OCI-LY1 (cell line): ENCODE measurements around the gene IL17RE.
"Not testable (repeated sequence)": the region's sequence is repeated elsewhere in the genome, so short reads cannot be mapped to it uniquely, and the experiment has no call there.

Source experiments
- H2AFZ ChIP-seq: fragments of 200-600 bp; sonication (generic), shearing (Covaris generic); 2 replicates; pipeline ENCODE4 v1.6.0; 2014; ENCODE audit warnings: antibody characterized with exemption, mild to moderate bottlenecking, low read length
- H3F3A ChIP-seq: fragments of 200-600 bp; sonication (generic), shearing (Covaris generic); 2 replicates; pipeline ENCODE4 v1.6.0; 2014; ENCODE audit warnings: mild to moderate bottlenecking, antibody characterized with exemption, low read length, moderate library complexity; ENCODE audit not compliant: insufficient read depth
- H3K27ac ChIP-seq: fragments of 200-600 bp; sonication (generic); 2 replicates; pipeline ENCODE4 v1.5.1; 2014; ENCODE audit warnings: low read length, mixed run types, mild to moderate bottlenecking, low read depth; ENCODE audit not compliant: poor library complexity, severe bottlenecking
- H3K27me3 ChIP-seq: fragments of 200-600 bp; sonication (generic); 2 replicates; pipeline ENCODE4 v1.6.0; 2014; ENCODE audit warnings: antibody characterized with exemption, mild to moderate bottlenecking, low read length, moderate library complexity; ENCODE audit not compliant: insufficient read depth
- H3K36me3 ChIP-seq: fragments of 200-600 bp; sonication (generic); 2 replicates; pipeline ENCODE4 v1.6.1; 2014; ENCODE audit warnings: mild to moderate bottlenecking, antibody characterized with exemption, low read length, moderate library complexity, mixed read lengths; ENCODE audit not compliant: insufficient read depth
- H3K4me1 ChIP-seq: fragments of 200-600 bp; sonication (generic); 2 replicates; pipeline ENCODE4 v1.5.1; 2014; ENCODE audit warnings: mild to moderate bottlenecking, low read length, moderate library complexity; ENCODE audit not compliant: insufficient read depth, severe bottlenecking
- H3K4me2 ChIP-seq: fragments of 200-600 bp; sonication (generic), shearing (Covaris generic); 2 replicates; pipeline ENCODE4 v1.6.1; 2014; ENCODE audit warnings: low read length
- H3K4me3 ChIP-seq: fragments of 200-600 bp; sonication (generic); 2 replicates; pipeline ENCODE4 v1.5.1; 2014; ENCODE audit warnings: low read length, low read depth, mild to moderate bottlenecking, mixed read lengths; ENCODE audit not compliant: poor library complexity, severe bottlenecking
- H3K79me2 ChIP-seq: fragments of 200-600 bp; shearing (Covaris generic); 2 replicates; pipeline ENCODE4 v1.6.1; 2016; ENCODE audit warnings: mixed run types, low read length, mixed read lengths; ENCODE audit not compliant: insufficient read depth
- H3K9ac ChIP-seq: fragments of 200-600 bp; sonication (generic), shearing (Covaris generic); 2 replicates; pipeline ENCODE4 v1.6.1; 2014; ENCODE audit warnings: mild to moderate bottlenecking, low read length, mixed read lengths
- H3K9me2 ChIP-seq: fragments of 200-600 bp; sonication (generic), shearing (Covaris generic); 2 replicates; pipeline ENCODE4 v1.6.1; 2014; ENCODE audit warnings: low read depth, mild to moderate bottlenecking, low read length, mixed read lengths
- H3K9me3 ChIP-seq: fragments of 200-600 bp; shearing (Covaris generic); 2 replicates; pipeline ENCODE4 v1.6.1; 2014; ENCODE audit warnings: low read length, mixed read lengths
- H4K20me1 ChIP-seq: fragments of 200-600 bp; sonication (generic), shearing (Covaris generic); 2 replicates; pipeline ENCODE4 v1.6.0; 2016; ENCODE audit warnings: mild to moderate bottlenecking, low read length; ENCODE audit not compliant: insufficient read depth
- CTCF ChIP-seq: fragments of 200-600 bp; sonication (generic), shearing (Covaris generic); IDR thresholded peaks from 2 replicates; pipeline ENCODE4 v1.5.1; 2017; ENCODE audit warnings: mild to moderate bottlenecking, antibody characterized with exemption, low read length, moderate library complexity, mixed read lengths
- EZH2 ChIP-seq: fragments of 200-600 bp; sonication (generic), shearing (Covaris generic); IDR thresholded peaks from 2 replicates; pipeline ENCODE4 v1.8.0; 2017; ENCODE audit warnings: borderline replicate concordance, mixed run types, mild to moderate bottlenecking, antibody characterized with exemption, low read length, moderate library complexity, mixed read lengths

The IL17RE gene

GRCh38 chr3:9898467-9899241 is 4.0 kb upstream of the IL17RE start:
- H3K9me3 ChIP-seq, result no peaks in the 10 kb centered on the region
- no peak overlapping the region for H3K4me2 ChIP-seq
- H4K20me1 ChIP-seq, result no peaks in the 10 kb centered on the region
- TF ChIP-seq CTCF (no peak), EZH2 (no peak)
- no peak overlapping the region for H3K27ac ChIP-seq
- no peaks in the 10 kb centered on the region for H3F3A ChIP-seq
- H3K36me3 ChIP-seq, result peaks cover 15% of the 10 kb centered on the region
- no peak overlapping the region for H3K9ac ChIP-seq
- H3K9me2 ChIP-seq, result no peaks in the 10 kb centered on the region
- no peak overlapping the region for H3K4me3 ChIP-seq
- no peaks in the 10 kb centered on the region for H3K79me2 ChIP-seq
- H3K4me1 ChIP-seq, result no peaks in the 10 kb centered on the region
- no peak overlapping the region for H2AFZ ChIP-seq
- no peaks in the 10 kb centered on the region for H3K27me3 ChIP-seq

DNA sequence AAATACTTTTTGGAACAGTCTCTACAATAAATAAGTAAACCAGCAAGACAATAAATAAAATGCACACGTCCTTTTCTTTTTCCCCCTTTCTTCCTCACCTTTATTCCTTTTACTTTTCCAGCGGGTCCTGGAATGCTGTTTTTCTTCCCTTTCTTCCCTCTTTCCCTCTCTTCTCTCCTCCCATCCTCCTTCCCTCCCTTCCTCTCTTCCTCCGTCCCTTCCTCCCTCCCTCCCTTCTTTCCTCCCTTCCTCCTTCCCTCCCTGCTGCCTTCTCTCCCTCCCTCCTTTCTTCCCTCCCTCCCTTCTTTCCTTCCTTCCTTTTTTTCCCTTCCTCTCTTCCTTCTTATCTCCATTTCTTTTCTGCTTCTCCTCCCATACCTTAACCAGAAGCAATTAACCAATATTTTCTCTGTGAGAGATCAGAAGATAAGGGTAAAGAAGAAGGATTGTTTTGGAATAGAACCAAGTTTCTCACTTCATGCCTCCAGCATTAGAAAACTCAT is 3.3 kb upstream of the IL17RE start:
- Histone ChIP-seq H3K4me3 (no peak overlapping the region), H3K9me2 (no peaks in the 10 kb centered on the region), H3F3A (no peaks in the 10 kb centered on the region), H3K27me3 (no peaks in the 10 kb centered on the region), H3K9ac (no peak overlapping the region), H2AFZ (no peak overlapping the region), H3K4me1 (no peaks in the 10 kb centered on the region), H4K20me1 (no peaks in the 10 kb centered on the region), H3K36me3 (peaks cover 8% of the 10 kb centered on the region), H3K4me2 (no peak overlapping the region), H3K79me2 (no peaks in the 10 kb centered on the region), H3K9me3 (no peaks in the 10 kb centered on the region), H3K27ac (no peak overlapping the region)
- TF ChIP-seq EZH2 (no peak), CTCF (no peak)

DNA sequence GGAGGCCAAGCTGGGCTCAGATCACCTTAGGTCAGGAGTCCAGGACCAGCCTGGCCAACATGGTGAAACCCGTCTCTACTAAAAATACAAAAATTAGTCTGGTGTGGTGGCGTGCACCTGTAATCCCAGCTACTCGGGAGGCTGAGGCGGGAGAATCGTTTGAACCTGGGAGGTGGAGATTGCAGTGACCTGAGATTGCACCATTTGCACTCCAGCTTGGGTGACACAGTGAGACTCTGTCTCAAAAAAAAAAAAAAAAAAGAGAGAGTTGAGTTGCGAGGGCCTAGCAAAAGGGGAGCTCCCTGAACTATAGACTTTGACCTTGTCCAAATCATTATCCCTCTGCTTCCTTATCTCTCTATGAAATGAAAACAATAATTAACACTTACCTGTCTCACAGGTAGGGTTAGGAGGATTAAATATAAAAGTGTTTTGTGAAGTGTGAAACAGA is 1.7 kb upstream of the IL17RE start:
- not testable (repeated sequence) for H3K9me2 ChIP-seq, H3K27ac ChIP-seq, H3K4me1 ChIP-seq, H3K9me3 ChIP-seq, H3K4me3 ChIP-seq, H3K4me2 ChIP-seq, H2AFZ ChIP-seq, H3K27me3 ChIP-seq, H4K20me1 ChIP-seq, H3K9ac ChIP-seq, H3K79me2 ChIP-seq, H3F3A ChIP-seq, H3K36me3 ChIP-seq

DNA sequence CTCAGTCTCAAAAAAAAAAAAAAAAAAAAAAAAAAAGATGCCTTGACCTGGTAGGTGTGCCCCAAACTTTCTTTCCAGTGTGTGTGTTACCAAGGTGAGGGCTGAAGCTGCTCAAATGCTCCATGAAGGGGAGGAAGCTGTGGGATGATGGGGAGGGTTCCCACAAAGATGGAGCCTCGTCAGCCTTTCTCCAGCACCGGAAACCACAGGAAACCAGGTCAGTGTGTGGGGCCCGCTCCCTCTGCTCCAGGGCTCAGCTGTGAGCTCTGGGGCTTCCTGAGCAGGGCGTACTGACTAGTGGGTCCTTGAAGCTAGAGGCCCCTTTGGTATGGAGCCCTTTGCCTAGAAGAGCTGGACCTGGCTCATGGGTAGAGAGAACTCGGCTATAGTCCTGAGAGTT is 681 bp upstream of the IL17RE start:
- Histone ChIP-seq H3K36me3 (peaks cover 4% of the 10 kb centered on the region; the same call in 1 of the 2 replicates), H3K9me2 (no peaks in the 10 kb centered on the region), H2AFZ (no peak overlapping the region), H3K4me2 (no peak overlapping the region), H3K9ac (no peak overlapping the region), H3K27ac (no peak overlapping the region), H3K79me2 (no peaks in the 10 kb centered on the region), H3K4me1 (no peaks in the 10 kb centered on the region), H3F3A (no peaks in the 10 kb centered on the region), H3K9me3 (no peaks in the 10 kb centered on the region), H4K20me1 (no peaks in the 10 kb centered on the region), H3K27me3 (0 out of 2 replicates have a peak, but pooled peaks cover 4% of the 10 kb centered on the region), H3K4me3 (no peak overlapping the region)
- TF ChIP-seq EZH2 (no peak), CTCF (no peak)
